Astrocyte (in vitro differentiated cells and primary cell): ENCODE results near the gene ATP6V1F.

Source experiments
- CTCF ChIP-seq: IDR thresholded peaks from 2 replicates; pipeline ENCODE4 v1.5.1; 2011; ENCODE audit warnings: low read depth, mild to moderate bottlenecking, inconsistent platforms, low read length, moderate library complexity; ENCODE audit not compliant: insufficient read depth
- EZH2 ChIP-seq: IDR thresholded peaks from 2 replicates; pipeline ENCODE4 v1.6.1; 2012; ENCODE audit warnings: mild to moderate bottlenecking, low read length, inconsistent platforms; ENCODE audit not compliant: insufficient read depth

DNA sequence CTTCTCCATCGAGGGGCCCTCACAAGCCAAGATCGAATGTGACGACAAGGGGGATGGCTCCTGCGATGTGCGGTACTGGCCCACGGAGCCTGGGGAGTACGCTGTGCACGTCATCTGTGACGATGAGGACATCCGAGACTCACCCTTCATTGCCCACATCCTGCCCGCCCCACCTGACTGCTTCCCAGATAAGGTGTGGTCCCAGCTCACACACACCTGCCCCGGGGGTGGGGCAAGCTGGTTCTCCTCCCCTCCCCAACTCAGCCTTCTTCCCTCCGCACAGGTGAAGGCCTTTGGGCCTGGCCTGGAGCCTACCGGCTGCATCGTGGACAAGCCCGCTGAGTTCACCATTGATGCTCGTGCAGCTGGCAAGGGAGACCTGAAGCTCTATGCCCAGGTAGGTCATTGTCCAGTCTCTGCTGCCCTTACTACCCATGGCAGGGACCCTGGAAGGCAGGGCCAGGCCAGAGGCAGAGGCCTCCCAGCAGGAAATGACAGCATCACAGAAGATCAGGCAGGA is 21.4 kb upstream of the ATP6V1F start:
- TF ChIP-seq CTCF (no peak), EZH2 (no peak)
